Globus pallidus (tissue), 1 donor: ENCODE data around the gene COQ8A.
"Not testable (repeated sequence)": the region's sequence is repeated elsewhere in the genome, so short reads cannot be mapped to it uniquely, and the experiment has no call there.

ENCODE experiments used
- DNase-seq: peaks from one replicate; pipeline ENCODE4 v3.0.0-alpha.2; 2015; ENCODE audit warnings: low spot score

COQ8A gene

DNA sequence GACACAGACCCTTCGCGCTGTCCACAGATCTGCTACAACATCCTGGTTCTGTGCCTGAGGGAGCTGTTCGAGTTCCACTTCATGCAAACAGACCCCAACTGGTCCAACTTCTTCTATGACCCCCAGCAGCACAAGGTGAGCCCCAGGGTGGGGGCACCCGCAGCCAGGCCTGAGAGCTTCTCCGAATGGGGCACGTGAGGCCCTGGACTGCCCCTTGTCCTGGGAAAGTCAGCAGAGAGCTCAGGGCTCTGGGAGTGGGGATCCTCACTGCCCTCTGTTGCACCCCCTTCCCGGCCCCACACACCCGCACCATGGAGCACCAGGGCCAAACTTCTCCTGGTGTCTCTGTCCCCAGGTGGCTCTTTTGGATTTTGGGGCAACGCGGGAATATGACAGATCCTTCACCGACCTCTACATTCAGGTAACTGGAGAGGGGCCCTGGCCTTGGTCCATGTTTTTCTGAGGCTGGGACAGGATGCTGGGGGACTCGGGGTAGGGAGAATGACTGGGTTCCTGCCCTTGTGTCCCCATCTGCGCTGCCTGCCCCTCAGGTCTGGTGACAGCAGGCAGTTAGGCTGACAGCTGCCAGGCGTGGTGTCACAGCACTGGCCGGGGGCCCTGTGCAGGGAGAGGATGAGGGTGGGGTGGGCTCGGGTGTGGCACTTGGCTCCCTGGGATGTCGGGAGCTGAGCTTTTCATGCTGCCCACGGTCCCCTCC, 44.6 kb downstream of the COQ8A start:
- no peak for DNase-seq

GRCh38 chr1:226985239-226985838, 45.2 kb downstream of the COQ8A start:
- DNase-seq, result no peak

GRCh38 chr1:226985839-226986463, 45.9 kb downstream of the COQ8A start:
- no peak for DNase-seq

DNA sequence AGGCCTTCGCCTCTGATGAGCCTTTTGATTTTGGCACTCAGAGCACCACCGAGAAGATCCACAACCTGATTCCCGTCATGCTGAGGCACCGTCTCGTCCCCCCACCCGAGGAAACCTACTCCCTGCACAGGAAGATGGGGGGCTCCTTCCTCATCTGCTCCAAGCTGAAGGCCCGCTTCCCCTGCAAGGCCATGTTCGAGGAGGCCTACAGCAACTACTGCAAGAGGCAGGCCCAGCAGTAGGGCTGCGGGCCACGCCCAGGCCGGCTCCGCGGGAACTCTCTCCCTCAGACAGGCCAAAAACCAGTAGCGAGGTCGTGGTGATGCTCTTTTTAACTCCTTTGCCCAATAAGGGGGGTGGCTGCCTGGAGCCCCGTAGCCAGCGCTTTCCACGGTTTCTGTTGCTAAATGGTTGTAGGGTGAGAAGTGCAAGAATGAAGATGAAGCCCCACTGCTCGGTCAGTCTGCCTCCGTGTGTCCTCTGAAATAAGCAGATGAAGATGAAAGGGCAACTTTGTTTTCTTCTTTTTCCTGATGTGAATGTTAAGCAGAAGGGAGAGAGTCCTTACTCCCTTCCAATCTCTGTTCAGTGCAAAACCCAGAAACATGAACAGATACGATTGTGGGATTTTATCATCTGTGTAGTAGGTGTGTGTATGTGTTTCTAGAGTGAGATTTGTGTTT, 46.5 kb downstream of the COQ8A start:
- DNase-seq, result peak; percentile 71

DNA sequence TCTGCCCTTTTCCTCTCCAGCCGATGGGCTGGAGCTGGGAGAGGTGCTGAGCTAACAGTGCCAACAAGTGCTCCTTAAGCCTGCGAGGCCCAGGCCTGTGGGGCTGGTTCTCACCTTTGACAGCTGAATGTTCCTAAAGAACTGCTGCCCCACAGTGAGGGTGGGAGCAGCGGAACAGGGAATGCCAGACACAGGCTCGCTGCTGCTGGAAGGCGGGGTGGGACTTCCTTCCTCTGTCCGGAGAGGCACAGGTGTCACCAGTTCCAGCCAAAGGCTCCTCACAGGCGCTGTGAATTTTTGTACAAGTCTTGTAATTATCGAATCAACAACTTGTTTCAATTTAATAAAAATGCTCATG, 47.1 kb downstream of the COQ8A start:
- DNase-seq, result no peak

- DNase-seq, result no peak
These were observed 47.7 kb downstream of the COQ8A start for GRCh38 chr1:226987623-226988333.

GRCh38 chr1:226988334-226988666, 48.2 kb downstream of the COQ8A start:
- DNase-seq, result peak; percentile 73

DNA sequence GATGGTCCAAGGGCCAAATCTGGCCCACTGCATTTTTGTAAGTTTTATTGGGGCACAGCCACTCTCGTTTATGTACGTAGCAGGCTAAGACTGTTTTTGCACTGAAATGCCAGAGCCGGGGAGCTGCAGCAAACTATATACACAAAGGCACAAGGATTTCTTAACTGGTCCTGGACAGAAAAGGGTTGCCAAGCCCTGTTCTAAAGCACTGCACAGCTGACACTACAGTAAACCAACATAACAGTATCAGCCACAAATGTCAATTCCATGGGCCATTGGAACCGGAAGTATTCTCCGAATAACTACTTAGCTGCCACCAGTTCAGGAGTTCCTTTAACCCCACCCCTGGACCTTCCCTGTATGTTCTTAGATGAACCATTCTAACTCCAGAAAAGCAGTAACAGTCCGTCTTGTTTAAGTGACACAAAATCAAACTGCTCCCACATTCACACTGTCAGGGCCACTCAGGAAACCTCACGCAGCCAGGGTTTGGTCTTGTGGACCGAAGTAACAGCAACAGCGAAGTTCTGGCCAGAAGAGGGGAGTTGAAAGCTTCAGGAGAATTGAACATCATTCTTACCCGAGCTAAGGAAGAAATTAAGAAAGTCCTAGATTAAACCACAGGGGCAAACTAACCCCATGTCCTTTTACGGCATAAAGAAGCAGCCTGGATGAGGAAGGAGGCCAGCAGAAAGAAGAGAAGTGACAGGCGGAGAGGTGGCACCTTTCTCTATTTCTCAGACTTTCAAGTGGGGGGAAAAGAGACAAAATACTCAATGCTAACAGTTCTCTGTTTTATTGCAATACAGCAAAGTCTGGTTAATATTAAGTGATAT, 49.2 kb downstream of the COQ8A start:
- no peak for DNase-seq

DNA sequence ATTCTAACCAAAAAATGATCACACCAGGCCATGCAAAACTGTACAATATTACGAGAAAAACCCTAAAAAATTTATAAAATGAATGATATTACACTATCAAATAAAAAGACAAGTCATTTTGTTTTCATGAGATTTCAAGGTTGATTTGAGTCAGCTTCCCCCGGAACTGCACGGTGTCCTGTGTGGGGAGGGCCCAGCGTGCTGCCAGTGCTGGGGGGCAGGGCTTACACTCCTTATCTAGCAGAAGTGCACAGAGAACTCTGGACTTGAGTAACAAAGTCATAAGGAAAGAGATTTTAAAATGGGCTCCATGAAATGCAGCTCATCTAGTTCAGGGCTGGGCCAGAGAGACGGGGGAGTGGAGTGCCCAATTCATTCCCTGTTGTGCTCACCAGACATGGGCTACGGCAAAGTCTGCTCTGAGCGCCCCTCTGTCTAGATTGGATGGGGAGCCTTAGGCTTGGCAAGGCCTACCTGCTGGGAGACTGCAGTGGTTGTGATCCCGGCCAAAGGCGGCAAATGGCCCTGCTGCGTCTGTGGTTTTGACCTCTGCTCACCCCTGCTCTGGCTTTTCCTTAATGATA, 50.1 kb downstream of the COQ8A start:
- no peak for DNase-seq

GRCh38 chr1:226991920-226992319, 51.8 kb downstream of the COQ8A start:
- no peak for DNase-seq

GRCh38 chr1:226993814-226994585, 53.9 kb downstream of the COQ8A start:
- no peak for DNase-seq

DNA sequence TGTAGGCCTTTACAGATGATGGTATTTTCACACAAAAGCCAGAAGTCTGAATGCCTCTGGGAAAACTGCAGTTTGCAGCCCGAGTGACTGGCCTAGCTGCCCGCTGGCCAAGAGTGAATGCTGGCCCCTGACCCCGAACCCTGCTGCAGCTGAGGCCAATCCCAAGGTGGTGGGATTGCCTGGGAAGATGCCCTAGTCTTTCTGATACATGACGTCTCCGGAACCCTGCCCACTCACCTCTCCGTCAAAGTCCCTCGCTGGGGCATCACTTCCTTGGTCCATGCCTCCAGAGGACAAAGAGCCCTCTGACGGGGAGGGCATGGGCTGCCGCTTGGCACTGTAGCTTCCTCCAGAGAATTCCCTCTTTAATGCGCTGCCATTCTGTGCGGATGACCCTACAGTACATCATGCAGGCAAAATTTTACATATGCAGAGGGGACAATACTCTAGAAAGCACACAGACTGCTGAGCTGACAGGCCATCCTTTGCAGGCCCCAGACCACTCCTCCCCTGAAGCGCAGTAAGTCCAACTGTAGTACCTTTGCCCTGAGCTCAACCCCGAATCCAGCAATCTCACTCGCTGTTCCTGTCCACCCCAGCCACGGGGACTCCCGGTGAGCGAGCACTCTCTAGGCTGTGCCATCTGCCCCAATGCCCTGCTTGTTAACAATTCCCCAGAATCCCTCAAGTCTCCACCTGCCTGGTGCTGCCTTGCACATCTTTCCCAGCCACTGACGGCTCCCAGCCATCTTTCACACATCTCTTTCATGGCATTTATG, 54.7 kb downstream of the COQ8A start:
- peak; percentile 65 for DNase-seq

GRCh38 chr1:226995365-226996332, 55.6 kb downstream of the COQ8A start:
- DNase-seq, result no peak

GRCh38 chr1:226999579-226999978, 59.5 kb downstream of the COQ8A start:
- not testable (repeated sequence) for DNase-seq

DNA sequence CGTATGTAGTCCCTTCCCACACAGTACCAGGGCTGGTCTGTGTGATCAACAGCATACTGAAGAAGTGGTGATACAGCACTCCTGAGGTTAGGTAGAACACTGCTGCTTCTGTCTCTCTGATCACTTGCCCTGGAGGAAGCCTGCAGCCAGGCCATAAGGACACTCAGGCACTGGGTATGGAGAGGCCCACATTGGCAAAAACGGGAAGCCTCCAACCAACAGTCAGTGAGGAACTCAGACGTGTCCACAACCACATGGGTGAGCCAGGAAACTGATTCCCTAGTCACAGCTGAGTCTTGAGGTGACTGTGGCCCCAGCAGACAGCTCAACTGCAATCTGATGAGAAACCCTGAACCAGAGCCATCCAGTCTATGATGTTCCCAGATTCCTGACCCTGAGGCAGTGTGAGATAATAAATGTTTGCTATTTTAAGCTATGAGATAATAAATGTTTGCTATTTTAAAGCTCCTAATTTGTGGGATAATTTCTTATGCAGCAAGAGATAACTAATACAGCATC, 62.5 kb downstream of the COQ8A start:
- DNase-seq, result no peak

DNA sequence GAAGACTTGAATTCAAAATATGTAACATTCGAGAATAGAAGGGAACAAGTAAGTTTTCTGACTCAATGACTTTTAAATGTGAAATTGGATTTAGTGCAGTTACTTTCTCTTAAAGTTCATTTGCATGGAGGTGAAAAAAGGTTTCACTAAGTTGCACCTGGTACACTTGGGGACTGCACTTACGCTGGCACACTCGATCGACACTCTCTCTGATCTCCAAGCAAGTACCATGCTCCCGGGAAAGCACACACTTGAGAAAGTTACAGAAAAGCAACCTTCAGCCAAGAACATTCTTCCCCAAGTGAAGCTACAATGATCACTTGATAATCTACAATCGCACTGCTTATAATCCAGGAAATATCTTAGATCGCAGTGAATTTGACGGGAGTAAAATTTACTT, 63.1 kb downstream of the COQ8A start:
- DNase-seq, result no peak

DNA sequence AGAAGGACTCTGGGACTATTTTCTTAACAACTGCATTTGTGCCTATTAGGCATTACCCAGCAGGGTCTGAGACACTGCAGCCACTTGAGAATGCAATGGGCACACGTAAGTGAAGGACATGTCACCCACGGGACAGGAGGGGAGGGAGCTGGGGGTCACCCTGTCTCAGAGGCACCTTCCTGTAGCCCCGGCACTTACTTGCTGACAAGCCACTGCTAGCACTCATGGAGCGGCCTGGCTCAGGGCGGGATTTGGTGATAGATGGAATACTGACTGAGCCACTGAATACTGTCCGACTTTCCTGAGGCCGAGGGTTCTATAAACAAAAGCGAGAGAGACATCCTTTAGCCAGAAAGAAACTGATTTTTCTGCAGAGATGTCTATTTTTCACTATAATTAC, 64.7 kb downstream of the COQ8A start:
- DNase-seq, result no peak

GRCh38 chr1:227006226-227006796, 66.2 kb downstream of the COQ8A start:
- DNase-seq, result no peak
